GM18520 (cell line): ENCODE data around the gene ARHGAP27.
"Not testable (repeated sequence)": the region's sequence is repeated elsewhere in the genome, so short reads cannot be mapped to it uniquely, and the experiment has no call there.

Source experiments
- ATAC-seq: cut with Tn5 transposase; IDR thresholded peaks from one replicate; pipeline ENCODE4 v1.9.1; 2021; ENCODE audit not compliant: unreplicated experiment

ARHGAP27 gene, protein sequence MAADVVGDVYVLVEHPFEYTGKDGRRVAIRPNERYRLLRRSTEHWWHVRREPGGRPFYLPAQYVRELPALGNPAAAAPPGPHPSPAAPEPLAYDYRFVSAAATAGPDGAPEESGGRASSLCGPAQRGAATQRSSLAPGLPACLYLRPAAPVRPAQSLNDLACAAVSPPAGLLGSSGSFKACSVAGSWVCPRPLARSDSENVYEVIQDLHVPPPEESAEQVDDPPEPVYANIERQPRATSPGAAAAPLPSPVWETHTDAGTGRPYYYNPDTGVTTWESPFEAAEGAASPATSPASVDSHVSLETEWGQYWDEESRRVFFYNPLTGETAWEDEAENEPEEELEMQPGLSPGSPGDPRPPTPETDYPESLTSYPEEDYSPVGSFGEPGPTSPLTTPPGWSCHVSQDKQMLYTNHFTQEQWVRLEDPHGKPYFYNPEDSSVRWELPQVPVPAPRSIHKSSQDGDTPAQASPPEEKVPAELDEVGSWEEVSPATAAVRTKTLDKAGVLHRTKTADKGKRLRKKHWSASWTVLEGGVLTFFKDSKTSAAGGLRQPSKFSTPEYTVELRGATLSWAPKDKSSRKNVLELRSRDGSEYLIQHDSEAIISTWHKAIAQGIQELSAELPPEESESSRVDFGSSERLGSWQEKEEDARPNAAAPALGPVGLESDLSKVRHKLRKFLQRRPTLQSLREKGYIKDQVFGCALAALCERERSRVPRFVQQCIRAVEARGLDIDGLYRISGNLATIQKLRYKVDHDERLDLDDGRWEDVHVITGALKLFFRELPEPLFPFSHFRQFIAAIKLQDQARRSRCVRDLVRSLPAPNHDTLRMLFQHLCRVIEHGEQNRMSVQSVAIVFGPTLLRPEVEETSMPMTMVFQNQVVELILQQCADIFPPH

DNA sequence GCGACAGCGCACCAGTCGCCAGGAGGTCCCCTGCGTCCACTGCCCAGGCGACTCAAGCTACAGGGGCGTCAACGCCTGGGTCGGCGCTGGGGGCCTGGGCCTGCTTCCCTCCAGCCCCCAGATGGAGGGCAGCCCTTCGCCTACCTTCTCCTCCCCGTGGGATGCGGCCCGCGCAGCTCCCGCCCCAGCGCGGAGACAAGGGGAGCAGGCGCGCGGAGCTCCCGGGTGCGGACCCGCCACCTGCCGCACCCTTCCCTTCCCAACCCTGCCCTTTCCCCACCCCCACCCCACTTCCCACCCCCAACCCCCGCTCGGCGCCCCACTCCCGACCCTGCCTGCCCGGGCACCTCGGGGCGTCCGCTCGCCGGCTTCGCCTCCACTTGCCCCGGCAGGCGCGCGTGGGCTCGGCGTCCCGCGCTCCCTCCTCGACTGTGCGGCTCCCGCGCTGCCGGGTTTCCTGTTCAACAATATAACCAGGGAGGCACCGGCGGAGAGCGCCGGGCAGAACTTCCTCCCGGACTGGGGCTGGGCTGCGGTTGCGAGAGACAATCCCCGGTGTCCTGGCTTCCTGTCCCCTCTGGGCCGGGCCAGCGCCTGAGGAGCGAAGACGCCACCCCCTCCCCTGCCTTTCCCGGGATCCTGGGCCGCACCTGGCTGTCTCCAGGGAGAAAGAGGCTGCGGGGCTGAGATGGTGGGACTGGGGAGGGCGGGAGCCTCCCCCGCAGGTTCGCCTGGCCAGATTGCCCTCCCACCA is at the start of gene ARHGAP27:
ARHGAP27 (minus strand) TSS at position 466 of the 754 bp plus-strand sequence. CDS start 2,591 bp downstream, outside the sequence.
- no peak for ATAC-seq

DNA sequence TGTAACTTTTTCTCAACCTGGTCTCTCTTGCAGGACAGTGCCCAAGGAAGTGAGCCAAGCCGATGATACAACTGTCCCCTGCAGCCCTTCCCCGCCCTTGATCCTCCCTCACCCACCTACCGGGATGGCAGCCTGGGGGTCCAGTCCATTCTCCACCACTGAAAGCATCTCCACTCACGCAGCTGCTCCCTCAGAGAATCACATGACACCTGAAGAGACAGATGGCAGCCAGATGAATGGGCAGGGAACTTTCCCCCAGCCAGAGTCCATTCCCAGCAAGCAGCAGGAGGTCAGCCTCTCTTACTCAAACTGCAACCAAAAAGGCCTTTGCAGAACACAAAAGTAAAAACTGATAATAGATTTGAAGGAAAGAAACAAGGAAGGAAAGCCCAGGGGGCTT is 49.6 kb upstream of the ARHGAP27 start:
- not testable (repeated sequence) for ATAC-seq

DNA sequence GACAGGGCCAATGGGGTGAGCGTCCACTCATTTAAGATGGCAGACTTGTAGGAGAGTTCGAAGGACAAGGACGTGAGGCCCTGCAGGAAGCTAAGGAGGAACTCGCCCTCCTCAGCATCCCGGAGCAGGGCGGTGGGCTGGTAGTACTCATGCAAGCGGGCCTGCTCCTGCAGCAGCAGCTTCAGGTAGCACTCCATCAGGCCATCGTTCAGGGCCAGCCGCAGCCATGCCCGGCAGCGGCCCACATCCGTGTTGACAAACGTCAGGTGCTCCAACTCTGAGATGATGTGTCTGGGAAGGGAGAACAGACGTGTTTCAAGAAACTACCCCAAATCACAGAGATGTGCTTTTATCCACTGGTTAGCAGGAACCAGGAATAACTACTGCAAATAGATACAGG is 42.8 kb upstream of the ARHGAP27 start:
- ATAC-seq: not testable (repeated sequence)

DNA sequence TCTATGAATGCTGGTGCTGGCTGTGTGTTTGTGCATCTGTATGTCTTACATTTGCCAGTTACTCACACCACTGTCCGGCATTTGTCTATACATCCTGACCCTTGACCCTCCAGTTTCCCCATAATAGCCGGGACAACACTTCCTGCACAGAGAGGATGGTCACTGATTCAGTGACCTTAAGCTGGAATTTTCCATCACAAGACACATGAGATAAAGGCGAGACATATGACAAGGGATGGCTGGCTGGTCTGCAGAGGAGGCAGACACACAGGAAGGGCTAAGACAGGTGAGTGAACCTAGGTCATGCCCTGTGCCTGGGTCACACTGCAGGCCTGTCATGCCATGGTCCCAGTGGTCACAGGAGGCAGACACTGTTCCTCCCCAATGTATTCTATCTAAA is 39.6 kb upstream of the ARHGAP27 start:
- not testable (repeated sequence) for ATAC-seq

DNA sequence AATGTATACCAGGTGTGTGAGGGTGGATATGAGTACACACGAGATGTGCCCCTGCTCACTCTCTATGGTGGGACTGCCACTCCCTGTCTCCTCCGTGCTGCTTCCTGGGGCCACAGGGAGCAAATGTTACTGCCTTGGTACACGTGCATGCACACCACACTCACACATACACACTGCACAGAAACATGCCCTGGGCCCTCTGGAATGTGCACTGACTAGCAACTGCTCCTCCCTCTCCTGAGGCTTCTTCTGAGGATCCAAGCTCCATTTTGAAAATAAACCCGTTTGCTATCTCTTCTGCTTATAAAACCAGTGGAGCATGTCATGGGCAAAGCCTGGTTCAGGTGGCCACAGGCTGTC is 36.5 kb upstream of the ARHGAP27 start:
- not testable (repeated sequence) for ATAC-seq

DNA sequence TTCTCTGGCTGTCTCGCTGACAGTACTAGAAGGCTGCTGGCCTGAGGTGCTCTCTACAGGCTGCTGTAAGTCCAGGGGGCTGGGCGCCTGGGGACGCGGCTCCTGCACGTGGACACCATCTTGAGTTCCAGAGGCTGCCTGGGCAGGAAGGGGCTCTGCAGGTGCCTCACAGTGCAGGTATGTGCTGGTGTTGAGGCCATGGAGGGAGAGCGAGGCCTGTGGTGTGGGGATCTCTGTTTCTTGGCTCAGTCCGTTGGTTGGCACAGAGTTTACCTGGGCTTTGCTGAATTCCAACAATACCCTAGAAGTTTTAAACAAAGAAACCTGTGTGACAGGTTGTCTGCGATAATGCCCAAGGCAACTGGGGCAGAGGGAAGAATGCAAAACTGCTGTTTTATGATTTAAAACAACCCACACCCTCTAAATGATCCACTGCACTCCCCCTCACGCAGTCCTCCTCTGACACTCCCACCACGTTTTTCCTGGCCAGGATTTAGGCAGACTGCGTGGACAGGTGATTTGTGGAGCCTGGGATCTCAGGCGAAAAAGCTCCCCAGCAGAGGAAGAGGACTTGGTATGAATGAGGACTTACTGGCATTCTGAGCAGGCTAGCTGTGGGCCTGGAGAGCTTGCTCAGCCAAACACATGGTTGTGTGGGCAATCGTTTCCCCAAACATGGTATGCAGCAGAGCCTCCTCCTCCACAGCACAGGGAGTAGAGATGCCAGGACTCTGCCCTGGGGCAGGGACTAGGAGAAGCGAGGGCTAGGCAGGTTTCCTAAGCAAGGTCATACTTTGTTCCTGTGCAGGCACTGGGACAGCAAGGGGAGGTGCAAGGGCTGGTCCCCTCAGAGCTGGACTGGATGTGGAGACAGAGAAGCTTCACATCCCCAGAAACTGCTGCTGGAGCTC is 35.9 kb upstream of the ARHGAP27 start:
- not testable (repeated sequence) for ATAC-seq

DNA sequence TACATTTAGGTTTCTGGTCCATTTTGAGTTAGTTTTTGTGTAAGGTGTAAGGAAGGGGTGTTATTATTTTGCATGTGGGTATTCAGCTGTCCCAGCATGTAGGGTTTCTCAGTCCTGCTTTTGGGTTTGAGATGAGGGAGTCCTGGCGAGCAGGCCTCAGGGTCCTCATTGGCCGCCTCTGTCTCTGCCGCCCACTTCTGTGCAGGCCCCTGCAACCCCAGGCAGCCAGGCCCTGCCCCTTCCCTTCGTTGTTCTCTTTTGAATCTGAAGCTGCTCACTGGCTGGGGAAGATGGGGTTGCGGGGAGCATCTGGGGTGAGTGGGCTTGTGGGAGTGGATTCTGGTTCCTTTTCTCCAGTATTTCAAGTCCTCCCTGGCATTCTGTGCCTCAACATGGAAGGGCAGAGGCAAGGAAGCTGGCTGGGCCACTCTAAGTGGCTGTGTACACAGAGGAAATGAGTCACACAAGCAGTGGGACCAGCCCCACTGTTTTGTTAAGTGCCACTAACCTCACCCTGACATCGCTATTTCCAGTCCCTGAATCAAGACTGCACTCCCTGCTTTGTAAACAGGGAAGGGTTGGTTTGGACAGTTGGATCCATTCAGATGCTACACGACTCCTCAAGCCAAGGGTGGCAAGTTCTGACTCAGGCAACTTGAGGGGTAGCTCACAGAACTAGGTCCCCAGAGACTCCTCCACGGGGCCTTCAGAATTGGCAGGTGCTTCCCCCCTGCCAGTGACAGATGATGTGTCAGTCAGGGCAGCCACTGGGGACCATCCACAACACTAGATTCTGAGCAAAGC is 29.1 kb upstream of the ARHGAP27 start:
- ATAC-seq: peak; percentile 87

DNA sequence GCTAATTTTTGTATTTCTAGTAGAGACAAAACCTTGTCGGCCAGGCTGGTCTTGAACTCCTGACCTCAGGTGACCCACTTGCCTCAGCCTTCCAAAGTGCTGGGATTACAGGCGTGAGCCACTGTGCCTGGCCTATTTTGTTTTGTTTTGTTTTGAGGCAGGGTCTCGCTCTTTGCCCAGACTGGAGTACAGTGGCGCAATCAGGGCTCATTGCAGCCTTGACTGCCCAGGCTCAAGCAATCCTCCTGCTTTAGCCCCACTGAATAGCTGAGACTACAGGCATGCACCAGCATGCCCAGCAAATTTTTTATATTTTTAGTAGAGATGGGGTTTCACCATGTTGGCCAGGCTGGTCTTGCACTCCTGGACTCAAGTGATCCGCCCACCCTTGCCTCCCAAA is 27.8 kb upstream of the ARHGAP27 start:
- not testable (repeated sequence) for ATAC-seq

DNA sequence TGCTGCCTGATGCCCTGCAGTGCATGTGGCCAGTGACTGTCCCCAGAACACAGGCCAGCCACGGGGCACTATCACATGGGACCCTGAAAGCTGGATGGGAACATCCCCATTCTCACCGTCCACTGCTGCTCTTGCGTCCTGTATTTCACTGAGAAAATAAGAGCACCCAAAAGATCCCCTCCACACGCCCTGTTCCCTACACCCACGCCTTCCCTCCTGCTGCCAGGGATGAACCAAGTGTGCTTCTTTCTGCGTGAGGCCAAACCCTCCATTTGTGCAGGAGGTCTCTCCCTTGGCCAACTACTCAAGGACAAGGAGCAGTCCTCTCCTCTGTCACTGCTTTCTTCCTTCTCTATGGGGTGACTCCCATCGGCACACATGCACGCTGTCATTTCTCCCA is 21.7 kb upstream of the ARHGAP27 start:
- ATAC-seq: not testable (repeated sequence)

DNA sequence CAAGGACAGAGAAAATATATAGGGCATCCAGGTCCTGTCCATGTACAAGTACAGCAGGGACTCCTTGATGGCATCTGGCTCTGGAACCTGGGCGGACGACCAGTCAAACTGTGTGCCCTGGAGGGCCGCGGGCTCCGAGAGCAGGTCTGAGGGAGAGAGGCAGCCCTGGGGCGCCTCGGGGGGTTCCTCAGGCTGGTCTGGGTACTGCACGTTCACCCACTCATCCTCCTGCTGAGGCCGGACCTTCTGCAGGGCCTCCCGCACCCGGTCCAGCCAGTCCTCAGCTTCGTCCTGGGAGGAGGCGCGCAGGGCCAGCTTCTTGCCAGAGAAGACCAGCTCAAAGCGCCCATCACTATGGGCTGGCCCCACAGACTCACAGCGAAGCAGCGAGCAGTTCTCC is 21.1 kb upstream of the ARHGAP27 start:
- ATAC-seq: not testable (repeated sequence)

DNA sequence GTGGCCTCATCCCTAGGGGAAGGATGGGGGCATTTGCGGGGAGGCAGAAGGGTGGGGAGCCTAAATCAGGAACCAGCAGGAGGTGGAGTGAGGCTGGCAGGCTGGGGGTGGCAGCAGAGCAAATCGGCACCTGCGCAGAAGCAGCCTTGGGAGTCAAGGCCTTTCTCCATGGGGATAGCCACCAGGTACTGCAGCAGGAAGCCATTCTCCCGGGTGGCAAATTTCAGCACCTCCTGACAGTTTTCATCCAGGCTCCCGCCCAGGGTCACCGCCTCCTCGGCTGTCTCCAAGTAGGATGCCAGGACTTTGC is 20.5 kb upstream of the ARHGAP27 start:
- ATAC-seq: not testable (repeated sequence)

DNA sequence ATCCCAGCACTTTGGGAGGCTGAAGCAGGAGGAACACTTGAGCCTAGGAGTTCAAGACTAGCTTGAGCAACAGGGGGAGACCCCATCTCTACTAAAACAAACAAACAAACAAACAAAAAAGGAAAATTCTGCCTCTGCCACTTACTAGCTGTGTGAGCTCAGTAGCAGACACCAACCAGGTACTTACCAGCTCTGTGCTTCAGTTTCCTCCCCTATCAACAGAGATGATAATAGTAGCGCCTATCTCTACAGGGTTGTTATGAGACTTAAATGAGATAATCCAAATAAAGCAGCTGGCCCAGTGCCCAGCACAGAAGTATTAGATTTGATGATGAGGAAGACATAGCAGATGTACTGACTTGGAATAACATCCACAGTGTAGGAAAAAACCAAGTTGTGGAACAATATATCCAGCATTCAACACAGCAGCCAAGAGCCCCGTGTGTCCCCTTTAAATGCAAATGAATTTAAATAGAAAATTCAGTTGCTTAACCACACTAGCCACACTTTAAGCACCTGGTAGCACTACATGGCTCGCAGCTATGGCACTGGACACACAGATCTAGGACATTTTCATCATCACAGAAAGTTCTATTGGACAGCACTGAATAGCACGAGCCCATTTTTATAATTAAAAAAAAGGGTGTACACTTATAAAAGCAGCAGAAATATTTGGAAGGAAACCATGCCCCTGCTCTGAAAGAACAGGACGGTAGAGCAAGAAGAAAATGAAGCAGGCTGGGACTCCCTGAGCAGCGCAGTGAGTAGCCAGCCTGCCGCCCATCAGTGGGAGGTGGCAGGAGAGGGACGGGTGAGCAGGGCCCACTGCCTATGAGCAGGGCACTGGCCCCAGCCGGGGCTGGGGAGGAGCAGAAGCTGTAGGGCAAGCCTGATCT is 19.9 kb upstream of the ARHGAP27 start:
- ATAC-seq: not testable (repeated sequence)

DNA sequence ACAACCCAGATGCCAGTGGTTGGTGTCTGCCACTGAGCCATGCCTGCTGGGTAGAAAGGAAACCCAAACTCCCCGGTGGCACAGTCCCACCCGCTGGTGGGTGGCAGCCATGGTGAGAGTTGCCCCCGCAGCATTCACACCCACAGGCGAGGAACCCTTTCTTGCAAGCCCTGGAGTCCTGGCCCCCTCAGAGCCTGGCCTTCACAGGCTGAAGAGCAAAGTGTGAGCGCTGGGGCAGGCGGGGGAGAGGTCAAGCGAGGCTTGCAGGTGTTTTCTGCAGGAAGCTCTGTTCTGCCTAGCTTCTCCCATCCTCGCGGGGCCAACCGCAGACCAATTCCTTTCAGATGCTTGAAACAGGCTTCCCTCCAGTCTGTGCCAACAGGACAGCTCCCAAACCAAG is 19.0 kb upstream of the ARHGAP27 start:
- not testable (repeated sequence) for ATAC-seq

DNA sequence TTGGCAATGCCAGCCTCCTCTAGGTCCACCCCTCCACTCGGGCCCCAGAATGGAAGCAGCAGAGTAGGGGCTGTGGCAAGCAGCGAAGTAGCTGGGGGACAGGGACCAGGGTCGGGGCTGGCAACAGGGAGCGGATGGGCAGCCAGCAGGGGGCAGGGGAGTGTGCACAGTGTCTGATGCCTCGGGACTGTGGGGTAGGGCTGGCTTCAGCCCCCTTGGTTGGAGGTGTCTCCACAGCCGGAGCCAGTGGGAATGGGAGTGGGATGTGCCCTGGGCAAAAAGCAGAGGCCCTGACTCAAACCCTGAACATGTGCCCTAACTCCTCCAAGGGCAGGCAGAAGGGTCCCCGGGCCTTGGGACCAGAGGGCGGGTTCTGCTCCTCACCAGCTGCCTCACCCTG is 18.5 kb upstream of the ARHGAP27 start:
- ATAC-seq: no peak

DNA sequence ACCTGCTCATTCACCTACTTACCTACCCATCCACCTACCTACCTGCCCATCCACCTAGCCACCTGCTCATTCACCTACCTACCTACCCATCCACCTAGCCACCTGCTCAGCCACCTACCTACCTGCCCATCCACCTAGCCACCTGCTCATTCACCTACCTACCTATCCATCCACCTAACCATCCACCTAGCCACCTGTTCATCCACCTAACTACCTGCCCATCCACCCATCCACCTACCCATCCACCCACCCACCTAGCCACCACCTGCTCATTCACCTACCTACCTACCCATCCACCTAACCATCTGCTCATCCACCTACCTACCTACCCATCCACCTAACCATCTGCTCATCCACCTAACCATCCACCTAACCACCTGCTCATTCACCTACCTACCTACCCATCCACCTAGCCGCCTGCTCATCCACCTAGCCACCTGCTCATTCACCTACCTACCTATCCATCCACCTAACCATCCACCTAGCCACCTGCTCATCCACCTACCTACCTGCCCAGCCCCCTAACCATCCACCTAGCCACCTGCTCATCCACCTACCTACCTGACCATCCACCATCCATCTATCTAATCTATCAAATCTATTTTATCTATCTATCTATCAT is 17.1 kb upstream of the ARHGAP27 start:
- ATAC-seq: not testable (repeated sequence)

DNA sequence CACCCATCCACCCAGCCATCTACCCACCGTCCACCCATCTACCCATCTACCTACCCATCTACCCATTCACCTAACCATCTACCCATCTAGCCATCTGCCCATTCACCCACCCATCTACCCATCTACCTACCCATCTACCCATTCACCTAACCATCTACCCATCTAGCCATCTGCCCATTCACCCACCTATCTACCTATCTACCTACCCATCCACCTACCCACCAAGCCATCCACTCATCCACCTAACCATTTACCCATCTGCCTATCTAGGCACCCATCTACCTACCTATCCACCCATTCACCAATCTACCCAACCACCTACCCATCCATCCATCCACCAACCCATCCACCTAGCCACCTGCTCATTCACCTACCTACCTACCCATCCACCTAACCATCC is 16.6 kb upstream of the ARHGAP27 start:
- ATAC-seq: not testable (repeated sequence)

DNA sequence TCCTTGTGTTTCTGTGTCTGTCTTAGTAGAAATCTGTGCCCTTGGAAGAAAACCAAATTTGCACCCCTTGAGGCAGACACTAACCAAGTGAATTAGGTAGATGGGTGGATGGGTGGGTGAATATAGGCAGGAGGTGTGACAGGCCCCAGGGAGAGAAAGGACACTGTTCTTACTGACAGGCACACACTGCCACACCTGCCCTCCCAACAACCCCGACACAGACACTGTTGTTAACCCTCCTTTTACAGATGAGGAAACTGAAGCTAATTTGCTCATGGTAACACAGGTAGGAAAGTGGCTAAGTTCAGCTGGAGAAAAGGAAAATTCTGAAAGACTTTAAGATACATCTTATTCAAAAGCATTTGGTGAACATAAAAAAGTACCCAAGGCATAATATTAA is 15.8 kb upstream of the ARHGAP27 start:
- not testable (repeated sequence) for ATAC-seq

DNA sequence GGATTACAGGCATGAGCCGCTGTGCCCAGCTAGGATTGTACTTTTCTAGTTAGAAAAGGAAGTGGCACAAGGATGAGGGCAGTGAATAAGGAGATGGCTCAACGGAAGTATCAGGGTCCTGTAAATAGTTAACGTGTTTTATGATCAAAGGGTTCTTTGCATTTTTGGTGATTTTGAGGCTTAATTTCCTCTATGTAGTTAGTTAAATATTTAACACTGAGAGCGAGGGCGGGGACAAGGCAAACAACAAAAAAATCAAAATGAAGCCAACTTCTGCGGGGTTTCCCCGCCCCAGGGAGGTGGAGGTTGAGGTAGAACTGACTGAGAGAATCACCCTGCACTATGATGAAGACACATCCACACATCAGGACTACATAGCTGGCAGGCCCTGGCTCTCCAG is 15.4 kb upstream of the ARHGAP27 start:
- not testable (repeated sequence) for ATAC-seq
